HEK293T (cell line): ENCODE measurements around the gene ZNF511.

Experiments
- CTBP1 ChIP-seq: fragments of 450-650 bp; IDR thresholded peaks from 2 replicates; pipeline ENCODE4 v1.6.1; 2016; ENCODE audit warnings: borderline replicate concordance
- FOXA1 ChIP-seq: fragments of 450-650 bp; IDR thresholded peaks from 2 replicates; pipeline ENCODE4 v1.6.1; 2016; ENCODE audit warnings: mild to moderate bottlenecking
- FOXM1 ChIP-seq: fragments of 450-650 bp; IDR thresholded peaks from 2 replicates; pipeline ENCODE4 v1.6.1; 2017; ENCODE audit warnings: mild to moderate bottlenecking, borderline replicate concordance
- HDGF ChIP-seq: fragments of 450-650 bp; IDR thresholded peaks from 2 replicates; pipeline ENCODE4 v1.6.1; 2017; ENCODE audit warnings: antibody characterized with exemption, borderline replicate concordance
- LEF1 ChIP-seq: fragments of 450-650 bp; IDR thresholded peaks from 2 replicates; pipeline ENCODE4 v1.6.1; 2017; ENCODE audit warnings: mild to moderate bottlenecking, borderline replicate concordance
- PKNOX1 ChIP-seq: fragments of 450-650 bp; IDR thresholded peaks from 2 replicates; pipeline ENCODE4 v1.6.1; 2016
- SP1 ChIP-seq: fragments of 450-650 bp; IDR thresholded peaks from 2 replicates; pipeline ENCODE4 v1.6.1; 2017
- ZNF384 ChIP-seq: fragments of 450-650 bp; IDR thresholded peaks from 2 replicates; pipeline ENCODE4 v1.6.1; 2016

- TF ChIP-seq SP1 = no peak
- no peak for TF ChIP-seq FOXM1
- no peak for TF ChIP-seq HDGF
- no peak for TF ChIP-seq FOXA1
- TF ChIP-seq CTBP1 = no peak
- TF ChIP-seq PKNOX1 = no peak
- TF ChIP-seq LEF1 = no peak
- TF ChIP-seq ZNF384 = no peak
Measured at GRCh38 chr10:133292919-133293809, 15.6 kb upstream of the ZNF511 start.
